ENCODE data around the gene FBXO8. TPM values are rescaled to one million over a fixed set of nuclear protein-coding genes. Genes with fewer than 3 reads are reported as not detected.

Gene FBXO8
- total RNA-seq, 4 donors from 2014 or later, result 38.4 to 47.0 (median 42.5) TPM

GRCh38 chr4:174222266-174222872 is 61.1 kb downstream of the FBXO8 start:
- WGBS, 2 donors, result 39 to 43% methylated on average over 4 of the region's 4 CpGs
- no peak overlapping the region for H3K27ac ChIP-seq
- H3K4me3 ChIP-seq (replicated peaks in 1 of 3), result no peak overlapping the region
- no peaks in the 10 kb centered on the region for H3K9me3 ChIP-seq
- no peaks in the 10 kb centered on the region for H3K36me3 ChIP-seq
- intact Hi-C loops (cut with DNase I), result no loop called here
- DNase-seq, result no peak
- TF ChIP-seq, protein P1, sequence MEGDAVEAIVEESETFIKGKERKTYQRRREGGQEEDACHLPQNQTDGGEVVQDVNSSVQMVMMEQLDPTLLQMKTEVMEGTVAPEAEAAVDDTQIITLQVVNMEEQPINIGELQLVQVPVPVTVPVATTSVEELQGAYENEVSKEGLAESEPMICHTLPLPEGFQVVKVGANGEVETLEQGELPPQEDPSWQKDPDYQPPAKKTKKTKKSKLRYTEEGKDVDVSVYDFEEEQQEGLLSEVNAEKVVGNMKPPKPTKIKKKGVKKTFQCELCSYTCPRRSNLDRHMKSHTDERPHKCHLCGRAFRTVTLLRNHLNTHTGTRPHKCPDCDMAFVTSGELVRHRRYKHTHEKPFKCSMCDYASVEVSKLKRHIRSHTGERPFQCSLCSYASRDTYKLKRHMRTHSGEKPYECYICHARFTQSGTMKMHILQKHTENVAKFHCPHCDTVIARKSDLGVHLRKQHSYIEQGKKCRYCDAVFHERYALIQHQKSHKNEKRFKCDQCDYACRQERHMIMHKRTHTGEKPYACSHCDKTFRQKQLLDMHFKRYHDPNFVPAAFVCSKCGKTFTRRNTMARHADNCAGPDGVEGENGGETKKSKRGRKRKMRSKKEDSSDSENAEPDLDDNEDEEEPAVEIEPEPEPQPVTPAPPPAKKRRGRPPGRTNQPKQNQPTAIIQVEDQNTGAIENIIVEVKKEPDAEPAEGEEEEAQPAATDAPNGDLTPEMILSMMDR (IDR thresholded peaks at IDR 0.05), result peak; percentile 23 to 73 (median 36)
- TF ChIP-seq POLR2A (IDR thresholded peaks at IDR 0.05), result no peak
- peaks cover 10% of the 10 kb centered on the region for H3K27me3 ChIP-seq
- peaks cover 6 to 12% of the 10 kb centered on the region in 2 donors for H3K4me1 ChIP-seq

DNA sequence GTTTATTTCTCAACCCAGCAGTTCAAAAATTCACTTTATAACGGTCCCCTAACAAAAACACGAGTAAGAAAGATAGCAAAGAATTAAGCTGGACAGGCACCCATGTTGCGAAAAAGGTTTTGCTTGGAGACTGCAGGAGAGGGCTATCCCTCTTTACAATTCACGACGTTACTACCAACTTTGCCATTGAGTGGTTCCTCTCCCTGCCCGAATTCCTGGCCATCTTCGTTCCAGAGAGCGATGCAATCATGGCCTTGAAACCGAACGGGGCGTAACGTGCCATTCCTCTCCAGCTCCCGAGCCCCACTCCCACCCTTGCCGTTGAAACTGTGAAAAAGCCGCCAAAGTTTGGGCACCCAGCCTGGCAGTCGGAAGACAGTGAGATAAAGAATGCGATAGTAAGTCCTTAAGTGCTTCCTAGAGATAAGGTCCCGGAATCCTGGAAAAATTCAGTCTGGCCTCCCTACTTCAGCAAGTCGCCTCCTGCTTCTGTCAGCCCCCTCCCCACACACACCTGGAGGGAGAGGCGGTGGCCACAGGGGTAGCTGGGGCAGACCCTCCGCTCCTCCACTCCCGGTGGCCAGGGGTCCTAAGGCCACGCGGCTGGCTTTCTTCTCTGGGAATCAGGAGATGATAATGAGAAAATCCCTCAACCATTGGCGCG is 65.2 kb downstream of the FBXO8 start:
- H3K27me3 ChIP-seq, result peaks cover 44% of the 10 kb centered on the region
- no peak overlapping the region for H3K27ac ChIP-seq
- H3K4me3 ChIP-seq (replicated peaks in 1 of 3), result no peak overlapping the region
- 12 to 18% methylated on average over 25 to 26 of the region's 26 CpGs for WGBS, 2 donors
- no peak for TF ChIP-seq POLR2A (IDR thresholded peaks at IDR 0.05)
- TF ChIP-seq, protein P1 (IDR thresholded peaks at IDR 0.05), result no peak
- no peaks in the 10 kb centered on the region for H3K9me3 ChIP-seq
- intact Hi-C loops (cut with DNase I), result no loop called here
- H3K36me3 ChIP-seq, result no peaks in the 10 kb centered on the region
- peaks cover 12 to 33% of the 10 kb centered on the region in 2 donors for H3K4me1 ChIP-seq
- no peak for DNase-seq

GRCh38 chr4:174217273-174218126 is 66.0 kb downstream of the FBXO8 start:
- TF ChIP-seq POLR2A (IDR thresholded peaks at IDR 0.05), result no peak
- TF ChIP-seq, protein P1 (IDR thresholded peaks at IDR 0.05), result no peak
- Histone ChIP-seq H3K27me3 (peaks cover 44% of the 10 kb centered on the region), H3K27ac (no peak overlapping the region), H3K9me3 (no peaks in the 10 kb centered on the region), H3K4me3 (replicated peaks in 1 of 3) (peak overlapping the region in 1 of 3 donors; percentile 9), H3K36me3 (no peaks in the 10 kb centered on the region), H3K4me1 (peaks cover 12 to 33% of the 10 kb centered on the region in 2 donors)
- peak in 1 of 2 donors; percentile 30 for DNase-seq
- WGBS, 2 donors, result 5% methylated on average over 41 of the region's 41 CpGs
- intact Hi-C loops (cut with DNase I), result no loop called here

DNA sequence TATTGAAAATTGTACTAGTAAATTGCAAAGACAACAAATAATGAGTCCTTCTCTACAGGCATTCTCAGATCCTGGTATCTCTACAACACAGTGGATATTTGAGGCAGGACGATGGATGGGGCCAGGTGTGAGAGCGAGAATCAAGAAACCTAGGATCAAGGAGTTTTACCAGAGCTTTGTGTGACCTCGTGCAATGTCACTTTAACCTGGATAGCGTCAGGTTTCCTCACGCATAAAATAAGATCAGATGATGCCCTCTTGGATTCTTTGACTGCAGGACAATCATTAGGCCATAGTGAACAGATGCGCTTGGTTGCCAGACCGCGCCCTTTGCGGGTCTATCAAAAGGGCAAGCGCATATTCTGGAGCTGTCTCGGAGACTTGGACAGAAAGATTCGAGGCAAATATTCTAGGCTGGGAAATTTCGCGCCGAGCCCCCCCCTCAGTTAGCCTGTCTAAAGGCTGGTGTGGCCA is 66.6 kb downstream of the FBXO8 start:
- H3K27me3 ChIP-seq, result peaks cover 44% of the 10 kb centered on the region
- H3K4me1 ChIP-seq, result peaks cover 12 to 33% of the 10 kb centered on the region in 2 donors
- no peak for DNase-seq
- intact Hi-C loops (cut with DNase I), result no loop called here
- H3K36me3 ChIP-seq, result no peaks in the 10 kb centered on the region
- no peak overlapping the region for H3K27ac ChIP-seq
- no peaks in the 10 kb centered on the region for H3K9me3 ChIP-seq
- 14 to 19% methylated on average over 14 to 15 of the region's 15 CpGs for WGBS, 2 donors
- TF ChIP-seq POLR2A (IDR thresholded peaks at IDR 0.05), result no peak
- TF ChIP-seq, protein P1 (IDR thresholded peaks at IDR 0.05), result no peak
- no peak overlapping the region for H3K4me3 ChIP-seq (replicated peaks in 1 of 3)
